Glutamatergic neuron (in vitro differentiated cells): Measurements from ENCODE around the gene FZD1. TPM values are rescaled to one million over a fixed set of nuclear protein-coding genes. Genes with fewer than 3 reads are reported as not detected.
A peak's percentile ranks its signal among the peaks of the same experiment; 100 is the strongest.

Source experiments
- DNase-seq: peaks from one replicate; pipeline ENCODE4 v3.0.0; 2022
- H3K27ac Mint-ChIP-seq: one replicate; pipeline ENCODE4 v1.8.0; 2020; ENCODE audit warnings: mild to moderate bottlenecking, mixed read lengths, inconsistent platforms; ENCODE audit not compliant: unreplicated experiment
- H3K27me3 Mint-ChIP-seq: one replicate; pipeline ENCODE4 v1.8.0; 2020; ENCODE audit warnings: mild to moderate bottlenecking, moderate library complexity, mixed read lengths, inconsistent platforms; ENCODE audit not compliant: unreplicated experiment
- H3K36me3 Mint-ChIP-seq: one replicate; pipeline ENCODE4 v1.8.0; 2020; ENCODE audit warnings: mild to moderate bottlenecking, mixed read lengths, inconsistent platforms; ENCODE audit not compliant: unreplicated experiment
- H3K4me1 Mint-ChIP-seq: one replicate; pipeline ENCODE4 v1.8.0; 2020; ENCODE audit warnings: mild to moderate bottlenecking, low read depth, mixed read lengths, inconsistent platforms; ENCODE audit not compliant: unreplicated experiment
- H3K4me3 Mint-ChIP-seq: one replicate; pipeline ENCODE4 v1.8.0; 2020; ENCODE audit warnings: mild to moderate bottlenecking, mixed read lengths, inconsistent platforms; ENCODE audit not compliant: unreplicated experiment
- H3K9me3 Mint-ChIP-seq: one replicate; pipeline ENCODE4 v1.8.0; 2020; ENCODE audit warnings: mild to moderate bottlenecking, moderate library complexity, mixed read lengths, inconsistent platforms; ENCODE audit not compliant: unreplicated experiment
- total RNA-seq: library from RNA; stranded (reverse); fragmentation: NEBNext Ultra II Directional; extraction: Animal tissue kit (Norgen Biotek cat#: 25700); gene quantifications from one replicate; pipeline ENCODE4 v1.2.1, GENCODE V29; 2021; ENCODE audit not compliant: unreplicated experiment
- TF ChIP-seq, protein P1 (sequence below): fragments of 200-600 bp; sonication (generic); IDR thresholded peaks from one replicate; pipeline ENCODE4 v1.5.0; 2021; ENCODE audit not compliant: partially characterized antibody, unreplicated experiment

Gene FZD1
- total RNA-seq, 1 donor from 2014 or later: 4.9 TPM

DNA sequence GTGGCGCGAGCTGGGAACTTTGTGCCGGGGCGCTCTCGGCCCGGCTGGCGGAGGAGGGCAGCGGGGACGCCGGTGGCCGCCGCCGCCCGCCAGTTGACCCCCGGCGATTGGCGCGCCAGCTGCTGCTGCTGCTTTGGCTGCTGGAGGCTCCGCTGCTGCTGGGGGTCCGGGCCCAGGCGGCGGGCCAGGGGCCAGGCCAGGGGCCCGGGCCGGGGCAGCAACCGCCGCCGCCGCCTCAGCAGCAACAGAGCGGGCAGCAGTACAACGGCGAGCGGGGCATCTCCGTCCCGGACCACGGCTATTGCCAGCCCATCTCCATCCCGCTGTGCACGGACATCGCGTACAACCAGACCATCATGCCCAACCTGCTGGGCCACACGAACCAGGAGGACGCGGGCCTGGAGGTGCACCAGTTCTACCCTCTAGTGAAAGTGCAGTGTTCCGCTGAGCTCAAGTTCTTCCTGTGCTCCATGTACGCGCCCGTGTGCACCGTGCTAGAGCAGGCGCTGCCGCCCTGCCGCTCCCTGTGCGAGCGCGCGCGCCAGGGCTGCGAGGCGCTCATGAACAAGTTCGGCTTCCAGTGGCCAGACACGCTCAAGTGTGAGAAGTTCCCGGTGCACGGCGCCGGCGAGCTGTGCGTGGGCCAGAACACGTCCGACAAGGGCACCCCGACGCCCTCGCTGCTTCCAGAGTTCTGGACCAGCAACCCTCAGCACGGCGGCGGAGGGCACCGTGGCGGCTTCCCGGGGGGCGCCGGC, 870 bp downstream of the FZD1 start:
- TF ChIP-seq, protein P1, sequence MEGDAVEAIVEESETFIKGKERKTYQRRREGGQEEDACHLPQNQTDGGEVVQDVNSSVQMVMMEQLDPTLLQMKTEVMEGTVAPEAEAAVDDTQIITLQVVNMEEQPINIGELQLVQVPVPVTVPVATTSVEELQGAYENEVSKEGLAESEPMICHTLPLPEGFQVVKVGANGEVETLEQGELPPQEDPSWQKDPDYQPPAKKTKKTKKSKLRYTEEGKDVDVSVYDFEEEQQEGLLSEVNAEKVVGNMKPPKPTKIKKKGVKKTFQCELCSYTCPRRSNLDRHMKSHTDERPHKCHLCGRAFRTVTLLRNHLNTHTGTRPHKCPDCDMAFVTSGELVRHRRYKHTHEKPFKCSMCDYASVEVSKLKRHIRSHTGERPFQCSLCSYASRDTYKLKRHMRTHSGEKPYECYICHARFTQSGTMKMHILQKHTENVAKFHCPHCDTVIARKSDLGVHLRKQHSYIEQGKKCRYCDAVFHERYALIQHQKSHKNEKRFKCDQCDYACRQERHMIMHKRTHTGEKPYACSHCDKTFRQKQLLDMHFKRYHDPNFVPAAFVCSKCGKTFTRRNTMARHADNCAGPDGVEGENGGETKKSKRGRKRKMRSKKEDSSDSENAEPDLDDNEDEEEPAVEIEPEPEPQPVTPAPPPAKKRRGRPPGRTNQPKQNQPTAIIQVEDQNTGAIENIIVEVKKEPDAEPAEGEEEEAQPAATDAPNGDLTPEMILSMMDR: no peak
- peak; percentile 55 for DNase-seq
- H3K27me3 Mint-ChIP-seq: peaks cover 19% of the 10 kb centered on the region
- H3K27ac Mint-ChIP-seq: peak overlapping the region; percentile 57
- no peaks in the 10 kb centered on the region for H3K36me3 Mint-ChIP-seq
- peaks cover 5% of the 10 kb centered on the region for H3K4me1 Mint-ChIP-seq
- peaks cover 2% of the 10 kb centered on the region for H3K9me3 Mint-ChIP-seq
- peak overlapping the region; percentile 89 for H3K4me3 Mint-ChIP-seq

- H3K36me3 Mint-ChIP-seq: no peaks in the 10 kb centered on the region
- DNase-seq: no peak
- peaks cover 2% of the 10 kb centered on the region for H3K9me3 Mint-ChIP-seq
- H3K27me3 Mint-ChIP-seq: peaks cover 19% of the 10 kb centered on the region
- peak overlapping the region; percentile 80 for H3K4me3 Mint-ChIP-seq
- H3K4me1 Mint-ChIP-seq: peaks cover 5% of the 10 kb centered on the region
- no peak overlapping the region for H3K27ac Mint-ChIP-seq
- TF ChIP-seq, protein P1: no peak
Measured at GRCh38 chr7:91265693-91266066, 1.4 kb downstream of the FZD1 start.

DNA sequence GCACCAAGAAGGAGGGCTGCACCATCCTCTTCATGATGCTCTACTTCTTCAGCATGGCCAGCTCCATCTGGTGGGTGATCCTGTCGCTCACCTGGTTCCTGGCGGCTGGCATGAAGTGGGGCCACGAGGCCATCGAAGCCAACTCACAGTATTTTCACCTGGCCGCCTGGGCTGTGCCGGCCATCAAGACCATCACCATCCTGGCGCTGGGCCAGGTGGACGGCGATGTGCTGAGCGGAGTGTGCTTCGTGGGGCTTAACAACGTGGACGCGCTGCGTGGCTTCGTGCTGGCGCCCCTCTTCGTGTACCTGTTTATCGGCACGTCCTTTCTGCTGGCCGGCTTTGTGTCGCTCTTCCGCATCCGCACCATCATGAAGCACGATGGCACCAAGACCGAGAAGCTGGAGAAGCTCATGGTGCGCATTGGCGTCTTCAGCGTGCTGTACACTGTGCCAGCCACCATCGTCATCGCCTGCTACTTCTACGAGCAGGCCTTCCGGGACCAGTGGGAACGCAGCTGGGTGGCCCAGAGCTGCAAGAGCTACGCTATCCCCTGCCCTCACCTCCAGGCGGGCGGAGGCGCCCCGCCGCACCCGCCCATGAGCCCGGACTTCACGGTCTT, 1.9 kb downstream of the FZD1 start:
- Mint-ChIP-seq H3K27me3 (peaks cover 19% of the 10 kb centered on the region), H3K9me3 (peaks cover 2% of the 10 kb centered on the region)
- TF ChIP-seq, protein P1: no peak

GRCh38 chr7:91266689-91267090, 2.5 kb downstream of the FZD1 start:
- peaks cover 19% of the 10 kb centered on the region for H3K27me3 Mint-ChIP-seq
- H3K36me3 Mint-ChIP-seq: no peaks in the 10 kb centered on the region
- TF ChIP-seq, protein P1: no peak
- peaks cover 5% of the 10 kb centered on the region for H3K4me1 Mint-ChIP-seq
- H3K9me3 Mint-ChIP-seq: peaks cover 2% of the 10 kb centered on the region
- no peak overlapping the region for H3K27ac Mint-ChIP-seq
- DNase-seq: no peak
- H3K4me3 Mint-ChIP-seq: peak overlapping the region; percentile 80

More for the DNA sequence above, 1.9 kb downstream of the FZD1 start:
- DNase-seq: peak; percentile 22
- Mint-ChIP-seq H3K4me1 (peaks cover 5% of the 10 kb centered on the region), H3K36me3 (no peaks in the 10 kb centered on the region), H3K4me3 (peak overlapping the region; percentile 80), H3K27ac (no peak overlapping the region)
